Adrenal gland (tissue), 12 donors: Measurements from ENCODE around the gene LARGE2. TPM values are rescaled to one million over a fixed set of nuclear protein-coding genes. Genes with fewer than 3 reads are reported as not detected.
A peak's percentile ranks its signal among the peaks of the same experiment; 100 is the strongest.
"Not testable (repeated sequence)": the region's sequence is repeated elsewhere in the genome, so short reads cannot be mapped to it uniquely, and the experiment has no call there.

ENCODE experiments used
- DNase-seq, 7 donors: peaks; one replicate each; pipeline ENCODE4 v3.0.0-alpha.2; 2019 to 2020
- H3K27ac ChIP-seq, 5 donors: fragments of 200-600 bp; sonication (generic) in 4 of 5; 1 replicate in 3 of 5; 2 replicates in 2 of 5; pipeline versions ENCODE4 v1.5.1 to v1.8.0; 2016 to 2020; ENCODE audit warnings: mild to moderate bottlenecking in 1 of 5
- H3K27me3 ChIP-seq: fragments of 200-600 bp; 2 replicates; pipeline ENCODE4 v1.8.0; 2021
- H3K36me3 ChIP-seq, 2 donors: fragments of 200-600 bp; replicated peaks in 1 of 2; 1 replicate in 1 of 2; 2 replicates in 1 of 2; pipeline versions ENCODE4 v1.5.1 to v1.8.0; 2018 to 2022
- H3K4me1 ChIP-seq, 2 donors: fragments of 200-600 bp; replicated peaks in 1 of 2; 1 replicate in 1 of 2; 2 replicates in 1 of 2; pipeline versions ENCODE4 v1.5.1 to v1.8.0; 2018 to 2021
- H3K4me3 ChIP-seq, 4 donors: fragments of 200-600 bp; sonication (generic) in 3 of 4; one replicate each; pipeline ENCODE4 v1.5.1; 2016 to 2018
- H3K9me3 ChIP-seq, 3 donors: fragments of 200-600 bp; sonication (generic) in 1 of 3; replicated peaks in 1 of 3; 1 replicate in 2 of 3; 2 replicates in 1 of 3; pipeline versions ENCODE4 v1.5.1 to v1.8.0; 2016 to 2021
- POLR2A ChIP-seq, 2 donors: fragments of 450-650 bp; IDR thresholded peaks; one replicate each; pipeline ENCODE4 v1.6.1; 2017; ENCODE audit warnings: antibody characterized with exemption in 2 of 2, mild to moderate bottlenecking in 2 of 2, moderate library complexity in 1 of 2
- WGBS, 4 donors: extraction: QIAGEN DNeasy Blood & Tissue Kit in 2 of 4; methylation state at CpG; one replicate each; pipeline versions ENCODE4 v1.1.5 to v1.1.7; 2013 to 2017; 5-methylcytosine and 5-hydroxymethylcytosine counted together
- intact Hi-C, 2 donors: fragments of 100-400 bp; cut with DNase I; formaldehyde crosslinking; loops; one replicate each; pipeline versions ENCODE4 v1.14.1 to v1.15.0; 2022 to 2023
- polyA plus RNA-seq, 3 donors: library from polyadenylated mRNA; stranded (reverse); fragments of 200-250 nt in 2 of 3; fragments of 350-450 nt in 1 of 3; fragmentation: Illumina TruSeq in 1 of 3; extraction: RNeasy Lipid Tissue Mini Kit (QIAGEN cat#74804) in 1 of 3; gene quantifications; one replicate each; pipeline ENCODE4 v1.2.3, GENCODE V29; 2013 to 2014
- total RNA-seq, 9 donors: library from RNA; depleted of rRNA in 4 of 9; stranded (reverse); fragments of >200 nt in 4 of 9; fragments of 120-200 nt in 1 of 9; fragmentation: NEBNext Ultra II Directional in 1 of 9; extraction: Animal tissue kit (Norgen Biotek cat#: 25700) in 1 of 9; gene quantifications; one replicate each; pipeline versions ENCODE4 v1.1.0 to v1.2.4, GENCODE V29; 2013 to 2023
- TF ChIP-seq, protein P1 (sequence below), 6 experiments: fragments of 450-650 bp in 4 of 6; fragments of 200-600 bp in 2 of 6; sonication (generic) in 1 of 6; IDR thresholded peaks; 1 replicate in 5 of 6; 2 replicates in 1 of 6; pipeline versions ENCODE4 v1.5.1 to v1.8.0; 2016 to 2021; ENCODE audit warnings: antibody characterized with exemption in 6 of 6, mild to moderate bottlenecking in 2 of 6, moderate library complexity in 1 of 6
- donor health status: healthy with polysubstance abuse.
- donor health status: Bipolar disorder and iron deficiency.
- donor health status: DM: yes; HTN: yes; CAD: no.
- donor health status: DM: no; HTN: no; CAD: no.
- donor health status: DM: no; HTN: no; CAD: no.
- donor health status: DM: yes; HTN: yes; CAD: no.

Gene LARGE2
- total and polyA plus RNA-seq, 12 donors, result 1.0 to 13.0 (median 4.1) TPM

DNA sequence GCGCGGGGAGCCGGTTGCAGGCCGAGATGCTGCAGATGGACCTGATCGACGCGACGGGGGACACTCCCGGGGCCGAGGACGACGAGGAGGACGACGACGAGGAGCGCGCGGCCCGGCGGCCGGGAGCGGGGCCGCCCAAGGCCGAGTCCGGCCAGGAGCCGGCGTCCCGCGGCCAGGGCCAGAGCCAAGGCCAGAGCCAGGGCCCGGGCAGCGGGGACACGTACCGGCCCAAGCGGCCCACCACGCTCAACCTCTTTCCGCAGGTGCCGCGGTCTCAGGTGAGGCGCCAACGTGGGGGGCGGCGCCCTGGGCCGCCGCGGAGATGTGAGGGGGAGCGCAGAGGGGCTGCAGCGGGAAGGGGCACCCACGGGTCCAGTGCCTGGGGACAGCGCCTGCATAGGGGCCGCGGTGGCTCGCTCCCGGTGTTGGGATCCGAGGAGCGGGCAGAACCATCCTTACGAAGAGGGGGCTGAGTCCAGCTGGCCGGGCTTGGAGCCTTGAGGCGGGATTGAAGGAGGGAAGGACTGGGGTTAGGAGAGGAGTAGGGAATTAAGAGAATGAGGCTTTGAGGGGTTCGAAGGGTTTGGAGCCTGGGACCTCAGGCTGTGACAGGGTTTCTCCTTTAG lies 22.2 kb upstream of the LARGE2 start:
- H3K9me3 ChIP-seq, intact Hi-C loops, DNase-seq, H3K27me3 ChIP-seq: not testable (repeated sequence)
- Histone ChIP-seq H3K27ac (peak overlapping the region in 2 of 5 donors; percentile 85 to 94), H3K4me1 (peaks cover 13 to 22% of the 10 kb centered on the region in 2 donors), H3K4me3 (peak overlapping the region in 3 of 4 donors; percentile 40 to 91 (median 43)), H3K36me3 (peaks cover 0 to 29% of the 10 kb centered on the region in 2 donors)
- WGBS, 4 donors, result 2 to 5% (median 3%) methylated on average over 11 to 34 of the region's 59 CpGs
- peak in 1 of 2 donors; percentile 28 for TF ChIP-seq POLR2A (IDR thresholded peaks at IDR 0.05)

DNA sequence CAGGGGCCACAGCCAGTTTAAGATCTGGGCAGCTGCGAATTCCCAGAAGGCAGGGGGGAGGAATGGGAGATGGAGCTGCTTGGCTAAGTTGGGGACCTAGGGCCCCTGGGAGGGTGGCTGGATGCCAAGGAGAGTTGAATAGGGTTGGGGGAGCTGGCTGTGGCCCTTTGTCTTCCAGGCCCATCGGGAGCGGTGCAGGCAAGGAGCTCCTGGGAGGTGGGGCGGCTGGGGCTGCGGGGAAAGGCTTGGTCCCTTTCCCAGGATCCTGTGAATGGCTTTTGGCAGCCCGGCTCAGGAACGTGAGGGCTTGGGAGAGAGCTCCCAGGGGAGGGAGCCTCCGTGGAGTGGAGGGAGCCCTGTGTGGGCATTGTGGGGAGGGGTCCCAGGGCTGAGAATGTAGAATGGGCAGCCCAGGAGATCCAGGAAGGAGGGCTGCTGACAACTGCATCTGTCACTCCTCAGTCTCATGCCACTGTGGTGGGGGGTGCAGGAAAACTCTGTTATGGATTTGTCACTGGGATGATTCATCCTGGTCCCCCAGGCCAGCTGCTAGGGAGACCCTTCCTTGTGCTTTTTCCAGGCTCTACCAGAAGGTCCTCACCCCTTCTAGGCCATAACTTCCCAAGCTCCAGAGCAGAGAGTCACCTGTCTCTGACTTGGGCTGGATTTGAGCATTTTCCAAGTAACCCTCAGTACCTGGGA lies 21.4 kb upstream of the LARGE2 start:
- peaks cover 0 to 32% of the 10 kb centered on the region in 2 donors for H3K36me3 ChIP-seq
- no peak for TF ChIP-seq POLR2A (IDR thresholded peaks at IDR 0.05)
- TF ChIP-seq, protein P1, sequence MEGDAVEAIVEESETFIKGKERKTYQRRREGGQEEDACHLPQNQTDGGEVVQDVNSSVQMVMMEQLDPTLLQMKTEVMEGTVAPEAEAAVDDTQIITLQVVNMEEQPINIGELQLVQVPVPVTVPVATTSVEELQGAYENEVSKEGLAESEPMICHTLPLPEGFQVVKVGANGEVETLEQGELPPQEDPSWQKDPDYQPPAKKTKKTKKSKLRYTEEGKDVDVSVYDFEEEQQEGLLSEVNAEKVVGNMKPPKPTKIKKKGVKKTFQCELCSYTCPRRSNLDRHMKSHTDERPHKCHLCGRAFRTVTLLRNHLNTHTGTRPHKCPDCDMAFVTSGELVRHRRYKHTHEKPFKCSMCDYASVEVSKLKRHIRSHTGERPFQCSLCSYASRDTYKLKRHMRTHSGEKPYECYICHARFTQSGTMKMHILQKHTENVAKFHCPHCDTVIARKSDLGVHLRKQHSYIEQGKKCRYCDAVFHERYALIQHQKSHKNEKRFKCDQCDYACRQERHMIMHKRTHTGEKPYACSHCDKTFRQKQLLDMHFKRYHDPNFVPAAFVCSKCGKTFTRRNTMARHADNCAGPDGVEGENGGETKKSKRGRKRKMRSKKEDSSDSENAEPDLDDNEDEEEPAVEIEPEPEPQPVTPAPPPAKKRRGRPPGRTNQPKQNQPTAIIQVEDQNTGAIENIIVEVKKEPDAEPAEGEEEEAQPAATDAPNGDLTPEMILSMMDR (IDR thresholded peaks at IDR 0.05), result no peak
- intact Hi-C loops, result no loop called here
- H3K27ac ChIP-seq, result peak overlapping the region in 2 of 5 donors; percentile 10 to 85
- WGBS, 4 donors, result 11 to 38% (median 23%) methylated on average over 8 of the region's 8 CpGs
- H3K4me1 ChIP-seq, result peaks cover 13 to 22% of the 10 kb centered on the region in 2 donors
- H3K4me3 ChIP-seq, result peak overlapping the region in 1 of 4 donors; percentile 91
- H3K9me3 ChIP-seq, result no peaks in the 10 kb centered on the region
- DNase-seq, result peak in 4 of 7 donors; percentile 46 to 58 (median 56)
- no peaks in the 10 kb centered on the region for H3K27me3 ChIP-seq

DNA sequence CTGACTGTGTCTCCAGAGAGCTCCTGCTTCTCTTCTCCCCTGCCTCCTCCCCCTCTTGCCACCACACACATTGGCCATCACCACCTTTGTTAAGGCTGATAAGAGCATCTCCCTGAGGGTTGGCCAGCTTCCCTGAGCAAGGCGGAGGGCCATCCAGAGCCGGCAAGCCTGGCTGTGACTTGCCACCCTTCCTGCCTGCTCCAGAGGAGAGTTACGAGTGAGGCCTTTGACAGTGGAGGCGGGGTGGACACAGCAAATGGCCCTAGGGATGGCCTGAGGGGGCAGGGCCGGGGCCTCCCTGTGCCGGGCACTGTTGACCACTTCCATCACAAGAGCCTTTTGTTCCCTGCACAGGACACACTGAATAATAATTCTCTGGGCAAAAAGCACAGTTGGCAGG lies 20.8 kb upstream of the LARGE2 start:
- H3K36me3 ChIP-seq, result peaks cover 0 to 32% of the 10 kb centered on the region in 2 donors
- WGBS, 4 donors, result 75 to 77% (median 76%) methylated on average over 5 to 6 of the region's 6 CpGs; no CpG with 5 or more reads in 1 of the 4 donors
- H3K9me3 ChIP-seq, result no peaks in the 10 kb centered on the region
- peaks cover 13 to 22% of the 10 kb centered on the region in 2 donors for H3K4me1 ChIP-seq
- H3K4me3 ChIP-seq, result no peak overlapping the region
- no peak for DNase-seq
- no peaks in the 10 kb centered on the region for H3K27me3 ChIP-seq
- TF ChIP-seq, protein P1 (IDR thresholded peaks at IDR 0.05), result no peak
- TF ChIP-seq POLR2A (IDR thresholded peaks at IDR 0.05), result no peak
- intact Hi-C loops, result no loop called here
- H3K27ac ChIP-seq, result peak overlapping the region in 1 of 5 donors; percentile 85

GRCh38 chr11:45902452-45903380 lies 19.7 kb upstream of the LARGE2 start:
- H3K9me3 ChIP-seq, result no peaks in the 10 kb centered on the region
- no peak overlapping the region for H3K4me3 ChIP-seq
- peaks cover 0 to 32% of the 10 kb centered on the region in 2 donors for H3K36me3 ChIP-seq
- 89 to 93% (median 91%) methylated on average over 17 to 56 of the region's 56 CpGs for WGBS, 4 donors
- H3K4me1 ChIP-seq, result peaks cover 13 to 31% of the 10 kb centered on the region in 2 donors
- no peak overlapping the region for H3K27ac ChIP-seq
- intact Hi-C loops, result no loop called here
- no peaks in the 10 kb centered on the region for H3K27me3 ChIP-seq
- DNase-seq, result no peak
- TF ChIP-seq POLR2A (IDR thresholded peaks at IDR 0.05), result no peak
- TF ChIP-seq, protein P1 (IDR thresholded peaks at IDR 0.05), result no peak
